ENCODE data around the gene TM9SF4.

Gene TM9SF4

GRCh38 chr20:32132911-32133549 lies 23.5 kb downstream of the TM9SF4 start:
- H3K4me3 ChIP-seq (ENCODE audit: low read depth, low read length): no peak overlapping the region
- DNase-seq (ENCODE audit: low read depth): no peak
- TF ChIP-seq POLR2A (IDR thresholded peaks at IDR 0.05; ENCODE audit: extremely low read depth, insufficient read length) (no peak), MYC (IDR thresholded peaks at IDR 0.05; ENCODE audit: low read depth, low read length) (no peak)
- TF ChIP-seq, protein P1, sequence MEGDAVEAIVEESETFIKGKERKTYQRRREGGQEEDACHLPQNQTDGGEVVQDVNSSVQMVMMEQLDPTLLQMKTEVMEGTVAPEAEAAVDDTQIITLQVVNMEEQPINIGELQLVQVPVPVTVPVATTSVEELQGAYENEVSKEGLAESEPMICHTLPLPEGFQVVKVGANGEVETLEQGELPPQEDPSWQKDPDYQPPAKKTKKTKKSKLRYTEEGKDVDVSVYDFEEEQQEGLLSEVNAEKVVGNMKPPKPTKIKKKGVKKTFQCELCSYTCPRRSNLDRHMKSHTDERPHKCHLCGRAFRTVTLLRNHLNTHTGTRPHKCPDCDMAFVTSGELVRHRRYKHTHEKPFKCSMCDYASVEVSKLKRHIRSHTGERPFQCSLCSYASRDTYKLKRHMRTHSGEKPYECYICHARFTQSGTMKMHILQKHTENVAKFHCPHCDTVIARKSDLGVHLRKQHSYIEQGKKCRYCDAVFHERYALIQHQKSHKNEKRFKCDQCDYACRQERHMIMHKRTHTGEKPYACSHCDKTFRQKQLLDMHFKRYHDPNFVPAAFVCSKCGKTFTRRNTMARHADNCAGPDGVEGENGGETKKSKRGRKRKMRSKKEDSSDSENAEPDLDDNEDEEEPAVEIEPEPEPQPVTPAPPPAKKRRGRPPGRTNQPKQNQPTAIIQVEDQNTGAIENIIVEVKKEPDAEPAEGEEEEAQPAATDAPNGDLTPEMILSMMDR (IDR thresholded peaks at IDR 0.05; ENCODE audit: low read depth, low read length): no peak
- TF ChIP-seq, protein P2, sequence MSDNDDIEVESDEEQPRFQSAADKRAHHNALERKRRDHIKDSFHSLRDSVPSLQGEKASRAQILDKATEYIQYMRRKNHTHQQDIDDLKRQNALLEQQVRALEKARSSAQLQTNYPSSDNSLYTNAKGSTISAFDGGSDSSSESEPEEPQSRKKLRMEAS (IDR thresholded peaks at IDR 0.05; ENCODE audit: low read depth, low read length): no peak

DNA sequence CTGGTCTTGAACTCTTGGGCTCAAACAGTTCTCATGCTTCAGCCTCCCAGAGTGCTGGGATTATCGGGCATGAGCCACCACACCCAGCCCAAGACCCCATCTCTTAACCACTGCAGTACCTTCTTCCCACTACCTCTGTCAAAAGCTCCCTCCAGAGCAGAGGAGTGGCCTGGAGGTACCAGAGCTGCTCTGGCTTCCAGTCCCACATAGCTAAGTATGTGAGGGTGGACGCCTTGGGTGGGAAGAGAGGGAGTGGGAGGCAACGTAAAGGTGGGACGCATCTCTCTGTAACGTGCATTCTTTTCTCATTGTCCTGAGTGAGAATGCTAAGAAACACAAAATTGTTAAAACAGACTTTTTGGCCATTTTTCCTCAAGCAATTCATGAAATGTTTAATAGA lies 24.5 kb downstream of the TM9SF4 start:
- no peak overlapping the region for H3K4me3 ChIP-seq (ENCODE audit: low read depth, low read length)
- TF ChIP-seq, protein P2 (IDR thresholded peaks at IDR 0.05; ENCODE audit: low read depth, low read length): no peak
- TF ChIP-seq POLR2A (IDR thresholded peaks at IDR 0.05; ENCODE audit: extremely low read depth, insufficient read length): no peak
- TF ChIP-seq MYC (IDR thresholded peaks at IDR 0.05; ENCODE audit: low read depth, low read length): no peak
- TF ChIP-seq, protein P1 (IDR thresholded peaks at IDR 0.05; ENCODE audit: low read depth, low read length): no peak
- no peak for DNase-seq (ENCODE audit: low read depth)

- TF ChIP-seq MYC (IDR thresholded peaks at IDR 0.05; ENCODE audit: low read depth, low read length): no peak
- TF ChIP-seq, protein P2 (IDR thresholded peaks at IDR 0.05; ENCODE audit: low read depth, low read length): no peak
- TF ChIP-seq POLR2A (IDR thresholded peaks at IDR 0.05; ENCODE audit: extremely low read depth, insufficient read length): no peak
- TF ChIP-seq, protein P1 (IDR thresholded peaks at IDR 0.05; ENCODE audit: low read depth, low read length): no peak
- DNase-seq (ENCODE audit: low read depth): no peak
- H3K4me3 ChIP-seq (ENCODE audit: low read depth, low read length): no peak overlapping the region
Observed at GRCh38 chr20:32135983-32136515, 26.5 kb downstream of the TM9SF4 start.

GRCh38 chr20:32138921-32139320 lies 29.4 kb downstream of the TM9SF4 start:
- TF ChIP-seq POLR2A (IDR thresholded peaks at IDR 0.05; ENCODE audit: extremely low read depth, insufficient read length) (no peak), MYC (IDR thresholded peaks at IDR 0.05; ENCODE audit: low read depth, low read length) (no peak)
- TF ChIP-seq, protein P2 (IDR thresholded peaks at IDR 0.05; ENCODE audit: low read depth, low read length): no peak
- TF ChIP-seq, protein P1 (IDR thresholded peaks at IDR 0.05; ENCODE audit: low read depth, low read length): no peak
- H3K4me3 ChIP-seq (ENCODE audit: low read depth, low read length): no peak overlapping the region
- no peak for DNase-seq (ENCODE audit: low read depth)

- no peak for DNase-seq (ENCODE audit: low read depth)
- TF ChIP-seq, protein P2 (IDR thresholded peaks at IDR 0.05; ENCODE audit: low read depth, low read length): no peak
- TF ChIP-seq, protein P1 (IDR thresholded peaks at IDR 0.05; ENCODE audit: low read depth, low read length): no peak
- TF ChIP-seq MYC (IDR thresholded peaks at IDR 0.05; ENCODE audit: low read depth, low read length): no peak
- TF ChIP-seq POLR2A (IDR thresholded peaks at IDR 0.05; ENCODE audit: extremely low read depth, insufficient read length): no peak
Observed at GRCh38 chr20:32139947-32140346, 30.4 kb downstream of the TM9SF4 start.

More at GRCh38 chr20:32139947-32140346, 30.4 kb downstream of the TM9SF4 start:
- H3K4me3 ChIP-seq (ENCODE audit: low read depth, low read length): no peak overlapping the region

Data from NB4 (cell line).